ENCODE measurements around the gene IL17RE. TPM values are rescaled to one million over a fixed set of nuclear protein-coding genes. Genes with fewer than 3 reads are reported as not detected.
"Not testable (repeated sequence)": the region's sequence is repeated elsewhere in the genome, so short reads cannot be mapped to it uniquely, and the experiment has no call there.

IL17RE gene
- total RNA-seq, 1 donor from 2014 or later = 21.5 TPM

DNA sequence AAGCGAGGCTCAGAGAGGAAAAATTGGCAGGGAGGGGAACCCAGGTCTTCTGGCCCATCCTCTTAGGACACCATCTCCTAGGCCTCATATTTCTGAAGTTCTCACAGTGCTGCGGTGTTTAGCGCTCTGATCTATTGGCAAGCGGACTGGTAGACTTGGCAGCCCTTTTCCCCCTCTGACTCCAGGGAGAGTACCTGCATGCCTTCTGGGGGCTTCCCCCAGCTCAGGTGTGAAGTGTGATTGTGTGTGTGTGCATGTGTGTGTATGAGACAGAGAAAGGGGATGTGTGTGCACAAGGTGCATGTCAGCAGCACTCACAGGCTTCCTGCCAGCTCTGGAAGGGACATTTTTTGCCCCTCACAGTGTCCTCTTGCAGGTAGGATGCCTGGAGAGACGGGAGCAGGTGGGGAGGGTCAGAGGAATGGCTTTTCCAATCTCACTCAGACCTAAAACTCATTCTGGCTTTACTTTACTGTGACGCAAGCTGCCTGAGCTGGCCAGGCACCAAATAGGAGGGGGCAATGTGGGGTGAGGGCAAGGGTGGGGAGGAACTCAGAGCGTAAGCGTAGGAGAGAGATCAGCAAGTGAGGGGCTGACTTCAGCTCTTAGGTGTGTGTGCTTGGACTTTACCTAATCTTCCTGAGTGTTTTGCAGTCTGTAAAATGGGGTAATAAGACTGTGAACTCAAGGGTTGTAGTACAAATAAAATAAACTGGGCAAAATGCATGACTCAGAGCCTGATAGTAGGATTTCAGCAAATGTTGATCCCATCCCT, 4.0 kb upstream of the IL17RE start:
- no peaks in the 10 kb centered on the region for H3K9me3 ChIP-seq
- peaks cover 10% of the 10 kb centered on the region for H3K36me3 ChIP-seq
- H3K4me3 ChIP-seq = no peak overlapping the region
- H3K27ac ChIP-seq = peak overlapping the region; percentile 68
- intact Hi-C loops (cut with DNase I) = no loop called here
- no peaks in the 10 kb centered on the region for H3K27me3 ChIP-seq (ENCODE audit: low read depth)
- ATAC-seq (peak; percentile 40 to 44), DNase-seq (no peak)
- TF ChIP-seq, protein P1, sequence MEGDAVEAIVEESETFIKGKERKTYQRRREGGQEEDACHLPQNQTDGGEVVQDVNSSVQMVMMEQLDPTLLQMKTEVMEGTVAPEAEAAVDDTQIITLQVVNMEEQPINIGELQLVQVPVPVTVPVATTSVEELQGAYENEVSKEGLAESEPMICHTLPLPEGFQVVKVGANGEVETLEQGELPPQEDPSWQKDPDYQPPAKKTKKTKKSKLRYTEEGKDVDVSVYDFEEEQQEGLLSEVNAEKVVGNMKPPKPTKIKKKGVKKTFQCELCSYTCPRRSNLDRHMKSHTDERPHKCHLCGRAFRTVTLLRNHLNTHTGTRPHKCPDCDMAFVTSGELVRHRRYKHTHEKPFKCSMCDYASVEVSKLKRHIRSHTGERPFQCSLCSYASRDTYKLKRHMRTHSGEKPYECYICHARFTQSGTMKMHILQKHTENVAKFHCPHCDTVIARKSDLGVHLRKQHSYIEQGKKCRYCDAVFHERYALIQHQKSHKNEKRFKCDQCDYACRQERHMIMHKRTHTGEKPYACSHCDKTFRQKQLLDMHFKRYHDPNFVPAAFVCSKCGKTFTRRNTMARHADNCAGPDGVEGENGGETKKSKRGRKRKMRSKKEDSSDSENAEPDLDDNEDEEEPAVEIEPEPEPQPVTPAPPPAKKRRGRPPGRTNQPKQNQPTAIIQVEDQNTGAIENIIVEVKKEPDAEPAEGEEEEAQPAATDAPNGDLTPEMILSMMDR (IDR thresholded peaks at IDR 0.05) = no peak
- peaks cover 43% of the 10 kb centered on the region for H3K4me1 ChIP-seq

GRCh38 chr3:9899289-9899791, 3.3 kb upstream of the IL17RE start:
- Histone ChIP-seq H3K36me3 (peaks cover 3% of the 10 kb centered on the region), H3K27ac (no peak overlapping the region), H3K27me3 (ENCODE audit: low read depth) (no peaks in the 10 kb centered on the region), H3K9me3 (no peaks in the 10 kb centered on the region), H3K4me3 (no peak overlapping the region), H3K4me1 (peaks cover 46% of the 10 kb centered on the region)
- intact Hi-C loops (cut with DNase I) = no loop called here
- DNase-seq = no peak
- TF ChIP-seq, protein P1 (IDR thresholded peaks at IDR 0.05) = no peak
- no peak for ATAC-seq

DNA sequence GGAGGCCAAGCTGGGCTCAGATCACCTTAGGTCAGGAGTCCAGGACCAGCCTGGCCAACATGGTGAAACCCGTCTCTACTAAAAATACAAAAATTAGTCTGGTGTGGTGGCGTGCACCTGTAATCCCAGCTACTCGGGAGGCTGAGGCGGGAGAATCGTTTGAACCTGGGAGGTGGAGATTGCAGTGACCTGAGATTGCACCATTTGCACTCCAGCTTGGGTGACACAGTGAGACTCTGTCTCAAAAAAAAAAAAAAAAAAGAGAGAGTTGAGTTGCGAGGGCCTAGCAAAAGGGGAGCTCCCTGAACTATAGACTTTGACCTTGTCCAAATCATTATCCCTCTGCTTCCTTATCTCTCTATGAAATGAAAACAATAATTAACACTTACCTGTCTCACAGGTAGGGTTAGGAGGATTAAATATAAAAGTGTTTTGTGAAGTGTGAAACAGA, 1.7 kb upstream of the IL17RE start:
- H3K27ac ChIP-seq; H3K9me3 ChIP-seq; H3K36me3 ChIP-seq; DNase-seq; intact Hi-C loops (cut with DNase I); ATAC-seq; H3K4me3 ChIP-seq; H3K27me3 ChIP-seq (ENCODE audit: low read depth): not testable (repeated sequence)
- H3K4me1 ChIP-seq = peaks cover 46% of the 10 kb centered on the region

GRCh38 chr3:9901967-9902366, 681 bp upstream of the IL17RE start:
- TF ChIP-seq, protein P1 (IDR thresholded peaks at IDR 0.05) = no peak
- Histone ChIP-seq H3K36me3 (no peaks in the 10 kb centered on the region), H3K4me1 (peaks cover 43% of the 10 kb centered on the region), H3K9me3 (no peaks in the 10 kb centered on the region), H3K4me3 (no peak overlapping the region), H3K27ac (peak overlapping the region; percentile 69), H3K27me3 (ENCODE audit: low read depth) (no peaks in the 10 kb centered on the region)
- intact Hi-C loops (cut with DNase I) = no loop called here
- DNase-seq = no peak
- ATAC-seq = no peak

DNA sequence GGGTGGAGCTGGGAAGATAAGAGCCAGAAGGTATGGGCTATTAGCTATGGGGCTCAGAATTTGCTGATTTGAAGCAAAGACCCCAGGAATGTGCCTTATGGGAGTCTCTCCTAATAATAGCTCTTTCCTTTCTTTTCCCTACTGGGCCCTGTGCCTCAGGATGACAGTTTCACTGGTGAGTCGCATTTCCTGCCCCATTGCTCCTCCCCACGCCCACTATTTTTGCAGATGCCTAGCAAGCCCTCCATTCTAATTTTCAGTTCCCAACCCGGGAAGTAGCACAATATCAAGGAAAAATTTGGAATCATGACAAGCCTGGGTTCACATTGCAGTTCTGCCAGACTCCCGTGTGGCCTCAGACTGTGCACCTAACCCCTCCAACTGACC, 583 bp downstream of the IL17RE start:
- TF ChIP-seq, protein P1 (IDR thresholded peaks at IDR 0.05) = no peak
- no peaks in the 10 kb centered on the region for H3K9me3 ChIP-seq
- peak in 1 of 2 donors; percentile 40 for ATAC-seq
- no peaks in the 10 kb centered on the region for H3K36me3 ChIP-seq
- intact Hi-C loops (cut with DNase I) = no loop called here
- H3K4me1 ChIP-seq = peaks cover 31% of the 10 kb centered on the region
- H3K27me3 ChIP-seq (ENCODE audit: low read depth) = no peaks in the 10 kb centered on the region
- H3K27ac ChIP-seq = peak overlapping the region; percentile 69
- peak overlapping the region; percentile 55 for H3K4me3 ChIP-seq
- no peak for DNase-seq

DNA sequence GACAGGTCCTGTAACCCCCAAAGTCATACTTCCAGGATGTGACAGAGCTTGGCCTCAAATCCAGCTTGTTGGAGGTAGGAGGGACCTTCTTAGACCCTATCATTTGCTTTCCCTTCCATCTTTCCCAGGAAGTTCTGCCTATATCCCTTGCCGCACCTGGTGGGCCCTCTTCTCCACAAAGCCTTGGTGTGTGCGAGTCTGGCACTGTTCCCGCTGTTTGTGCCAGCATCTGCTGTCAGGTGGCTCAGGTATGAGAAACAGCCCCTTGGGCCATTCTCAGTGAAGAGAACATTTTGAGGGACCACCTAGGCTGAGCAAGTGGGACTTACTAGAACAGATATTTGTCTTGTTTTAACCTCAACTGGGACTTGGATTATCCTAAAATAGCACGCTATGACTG, 1.3 kb downstream of the IL17RE start:
- no peak overlapping the region for H3K27ac ChIP-seq
- H3K4me3 ChIP-seq = peak overlapping the region; percentile 55
- TF ChIP-seq, protein P1 (IDR thresholded peaks at IDR 0.05) = no peak
- ATAC-seq (no peak), DNase-seq (no peak)
- no peaks in the 10 kb centered on the region for H3K9me3 ChIP-seq
- no peaks in the 10 kb centered on the region for H3K36me3 ChIP-seq
- H3K27me3 ChIP-seq (ENCODE audit: low read depth) = no peaks in the 10 kb centered on the region
- H3K4me1 ChIP-seq = peaks cover 31% of the 10 kb centered on the region
- intact Hi-C loops (cut with DNase I) = no loop called here

All from lower lobe of right lung (tissue), 2 donors.